GM12878 (cell line): ENCODE results near the gene LYRM4.

Experiments used
- BACH1 ChIP-seq: fragments of 450-650 bp; IDR thresholded peaks from 2 replicates; pipeline ENCODE4 v1.6.1; 2017; ENCODE audit warnings: mild to moderate bottlenecking, borderline replicate concordance
- BCL11A ChIP-seq: IDR thresholded peaks from 2 replicates; pipeline ENCODE4 v1.6.1; 2011; ENCODE audit warnings: low read depth, low read length
- CTCF ChIP-seq, 3 experiments: IDR thresholded peaks in 2 of 3; conservative IDR thresholded peaks in 1 of 3; 2 replicates each; pipeline ENCODE4 v1.5.1; 2011; ENCODE audit warnings: low read depth in 3 of 3, low read length in 3 of 3, mild to moderate bottlenecking in 3 of 3, control low read depth in 2 of 3, moderate library complexity in 2 of 3, inconsistent platforms in 1 of 3, mixed read lengths in 1 of 3; ENCODE audit not compliant: control insufficient read depth in 2 of 3, insufficient read depth in 1 of 3; ENCODE audit errors: extremely low read depth in 1 of 3
- EGR1 ChIP-seq, 2 experiments: IDR thresholded peaks; 1 replicate in 1 of 2; 2 replicates in 1 of 2; pipeline ENCODE4 v1.6.1; 2011 to 2012; ENCODE audit warnings: low read depth in 2 of 2, low read length in 2 of 2, borderline replicate concordance in 1 of 2, mild to moderate bottlenecking in 1 of 2, moderate library complexity in 1 of 2
- ELK1 ChIP-seq: IDR thresholded peaks from 2 replicates; pipeline ENCODE4 v1.6.1; 2012; ENCODE audit warnings: low read depth, low read length, improper control_type of control experiment
- ETV6 ChIP-seq, 2 experiments: fragments of 450-650 bp in 1 of 2; IDR thresholded peaks in 1 of 2; conservative IDR thresholded peaks in 1 of 2; 2 replicates each; pipeline ENCODE4 v1.6.1; 2014; ENCODE audit warnings: antibody characterized with exemption in 1 of 2, borderline replicate concordance in 1 of 2, low read depth in 1 of 2, mild to moderate bottlenecking in 1 of 2, moderate library complexity in 1 of 2
- HCFC1 ChIP-seq: fragments of 150-350 bp; IDR thresholded peaks from 2 replicates; pipeline ENCODE4 v1.6.1; 2014; ENCODE audit warnings: low read length
- MXI1 ChIP-seq: fragments of 150-350 bp; IDR thresholded peaks from 2 replicates; pipeline ENCODE4 v1.6.1; 2011; ENCODE audit warnings: low read depth, mild to moderate bottlenecking, inconsistent platforms, low read length, improper control_type of control experiment
- NFIC ChIP-seq: IDR thresholded peaks from 2 replicates; pipeline ENCODE4 v1.6.1; 2012; ENCODE audit warnings: low read depth, mild to moderate bottlenecking, inconsistent platforms, low read length, moderate library complexity
- RAD51 ChIP-seq: fragments of 450-650 bp; IDR thresholded peaks from 2 replicates; pipeline ENCODE4 v1.6.1; 2016; ENCODE audit warnings: moderate library complexity, mild to moderate bottlenecking, inconsistent platforms
- SIN3A ChIP-seq: IDR thresholded peaks from 2 replicates; pipeline ENCODE4 v1.6.1; 2012; ENCODE audit warnings: low read depth, low read length, improper control_type of control experiment
- SMC3 ChIP-seq: IDR thresholded peaks from 2 replicates; pipeline ENCODE4 v1.6.1; 2011; ENCODE audit warnings: low read length, improper control_type of control experiment, borderline replicate concordance
- WRNIP1 ChIP-seq: IDR thresholded peaks from 2 replicates; pipeline ENCODE4 v1.6.1; 2011; ENCODE audit warnings: low read depth, low read length, improper control_type of control experiment, borderline replicate concordance
- ZNF274 ChIP-seq: IDR thresholded peaks from one replicate; pipeline ENCODE4 v1.8.0; 2011; ENCODE audit not compliant: insufficient read length, insufficient read depth

GRCh38 chr6:5308066-5308465, 47.3 kb upstream of the LYRM4 start:
- TF ChIP-seq NFIC (no peak), CTCF (IDR thresholded peaks at IDR 0.05 in 2 of 3, conservative IDR thresholded peaks at IDR 0.05 in 1 of 3; ENCODE audit: control insufficient read depth in 2 of 3, extremely low read depth in 1 of 3, insufficient read depth in 1 of 3, low read depth in 3 of 3, low read length in 3 of 3) (no peak), HCFC1 (no peak), ELK1 (no peak), BACH1 (no peak), RAD51 (no peak), ETV6 (conservative IDR thresholded peaks at IDR 0.05 in 1 of 2, IDR thresholded peaks at IDR 0.05 in 1 of 2; ENCODE audit: borderline replicate concordance in 1 of 2, low read depth in 1 of 2) (no peak), SIN3A (no peak), EGR1 (IDR thresholded peaks at IDR 0.05; ENCODE audit: borderline replicate concordance in 1 of 2, low read depth in 2 of 2, low read length in 2 of 2) (no peak), WRNIP1 (no peak), SMC3 (no peak), MXI1 (no peak), ZNF274 (no peak), BCL11A (no peak)
